Activated T-cell treated with anti-CD3 and anti-CD28 coated beads, Interleukin-2, amount 50 U/mL, for 24 hours (primary cell): ENCODE data around the gene PGM2.

Source experiments
- DNase-seq: peaks from one replicate; pipeline ENCODE4 v3.0.0-alpha.2; 2020
- H3K27ac Mint-ChIP-seq: 2 replicates; pipeline ENCODE4 v1.8.0; 2020; ENCODE audit warnings: mild to moderate bottlenecking, mixed read lengths
- H3K27me3 Mint-ChIP-seq: 2 replicates; pipeline ENCODE4 v1.8.0; 2020; ENCODE audit warnings: mixed read lengths
- H3K36me3 Mint-ChIP-seq: 2 replicates; pipeline ENCODE4 v1.8.0; 2020; ENCODE audit warnings: low read depth, mixed read lengths
- H3K4me1 Mint-ChIP-seq: 2 replicates; pipeline ENCODE4 v1.8.0; 2020; ENCODE audit warnings: low read depth, mixed read lengths
- H3K4me3 Mint-ChIP-seq: 2 replicates; pipeline ENCODE4 v1.8.0; 2020; ENCODE audit warnings: mild to moderate bottlenecking, moderate library complexity, mixed read lengths
- H3K9me3 Mint-ChIP-seq: 2 replicates; pipeline ENCODE4 v1.8.0; 2020; ENCODE audit warnings: mixed read lengths

Gene PGM2

DNA sequence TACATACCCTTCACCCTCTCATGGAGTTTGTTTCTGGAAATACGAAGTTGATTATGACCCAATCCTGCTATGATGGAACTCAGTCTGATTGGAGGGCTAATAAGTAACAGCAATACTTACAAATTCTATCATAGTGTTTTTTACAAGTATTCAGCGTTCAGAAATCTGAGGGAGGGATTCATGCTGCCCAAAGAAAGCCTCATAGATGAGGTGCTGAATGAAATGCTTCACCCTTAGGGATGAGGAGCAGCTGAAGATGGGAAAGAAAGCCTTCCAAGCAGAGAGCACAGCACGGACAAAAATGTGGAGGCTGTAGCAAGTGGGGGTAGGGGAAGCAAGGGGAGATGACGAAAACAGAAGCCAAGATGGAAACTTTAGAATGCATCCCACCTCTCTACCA lies 36.5 kb downstream of the PGM2 start:
- H3K27me3 Mint-ChIP-seq: no peaks in the 10 kb centered on the region
- H3K27ac Mint-ChIP-seq: no peak overlapping the region
- peaks cover 84% of the 10 kb centered on the region for H3K36me3 Mint-ChIP-seq
- no peak overlapping the region for H3K4me3 Mint-ChIP-seq
- no peak for DNase-seq
- H3K4me1 Mint-ChIP-seq: no peaks in the 10 kb centered on the region
- H3K9me3 Mint-ChIP-seq: no peaks in the 10 kb centered on the region

DNA sequence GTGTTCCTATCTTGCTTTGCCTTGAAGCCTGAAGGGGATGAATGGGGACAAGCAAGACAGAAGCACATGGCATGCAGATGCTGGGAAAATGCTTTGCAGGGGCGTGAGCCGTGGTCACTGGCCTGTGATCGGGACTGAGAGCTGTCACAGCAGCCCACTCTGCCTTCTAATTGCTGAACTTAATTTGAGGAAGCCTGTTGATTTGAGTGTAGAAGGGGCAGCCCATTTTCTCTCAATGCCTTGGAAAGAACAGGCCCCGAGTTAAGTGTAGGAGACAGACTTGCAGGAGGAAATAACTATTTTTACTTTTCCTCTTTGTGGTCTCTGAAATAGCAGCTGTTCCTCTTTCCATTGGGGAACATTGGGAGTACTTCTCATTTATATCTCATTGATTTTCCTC lies 38.3 kb downstream of the PGM2 start:
- H3K36me3 Mint-ChIP-seq: peaks cover 84% of the 10 kb centered on the region
- DNase-seq: no peak
- no peaks in the 10 kb centered on the region for H3K4me1 Mint-ChIP-seq
- H3K27ac Mint-ChIP-seq: no peak overlapping the region
- H3K4me3 Mint-ChIP-seq: no peak overlapping the region
- H3K9me3 Mint-ChIP-seq: no peaks in the 10 kb centered on the region
- no peaks in the 10 kb centered on the region for H3K27me3 Mint-ChIP-seq

GRCh38 chr4:37865450-37865849 lies 39.0 kb downstream of the PGM2 start:
- Mint-ChIP-seq H3K9me3 (no peaks in the 10 kb centered on the region), H3K27ac (no peak overlapping the region), H3K4me1 (no peaks in the 10 kb centered on the region), H3K27me3 (no peaks in the 10 kb centered on the region), H3K4me3 (no peak overlapping the region), H3K36me3 (peaks cover 85% of the 10 kb centered on the region)
- no peak for DNase-seq

- DNase-seq: no peak
- Mint-ChIP-seq H3K36me3 (peaks cover 81% of the 10 kb centered on the region), H3K4me3 (no peak overlapping the region), H3K4me1 (peaks cover 7% of the 10 kb centered on the region), H3K9me3 (no peaks in the 10 kb centered on the region), H3K27me3 (no peaks in the 10 kb centered on the region), H3K27ac (no peak overlapping the region)
Measured at GRCh38 chr4:37867102-37867501, 40.6 kb downstream of the PGM2 start.

DNA sequence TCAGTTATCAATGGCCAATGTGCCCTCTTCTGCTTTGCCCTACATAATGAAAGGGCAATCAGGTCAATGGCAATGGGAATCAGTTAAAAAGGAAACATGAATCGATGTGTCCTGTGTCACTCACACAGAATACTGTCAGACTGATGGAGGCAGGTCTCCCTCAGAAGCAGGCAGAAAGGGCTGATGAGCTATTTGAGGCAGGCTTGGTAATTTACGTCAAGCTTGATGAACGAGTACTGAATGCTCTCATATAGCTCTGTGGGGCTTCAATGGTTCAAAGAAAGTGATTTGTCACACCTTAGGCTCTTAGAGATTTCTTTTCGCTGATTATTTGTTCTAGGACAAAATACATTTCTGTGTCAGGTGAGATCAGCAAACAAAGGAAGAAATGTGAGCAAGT lies 41.8 kb downstream of the PGM2 start:
- H3K27me3 Mint-ChIP-seq: no peaks in the 10 kb centered on the region
- peaks cover 17% of the 10 kb centered on the region for H3K4me1 Mint-ChIP-seq
- no peak overlapping the region for H3K27ac Mint-ChIP-seq
- H3K9me3 Mint-ChIP-seq: no peaks in the 10 kb centered on the region
- no peak overlapping the region for H3K4me3 Mint-ChIP-seq
- no peak for DNase-seq
- peaks cover 73% of the 10 kb centered on the region for H3K36me3 Mint-ChIP-seq

GRCh38 chr4:37872310-37872988 lies 46.0 kb downstream of the PGM2 start:
- DNase-seq: no peak

GRCh38 chr4:37873386-37873785 lies 46.9 kb downstream of the PGM2 start:
- Mint-ChIP-seq H3K9me3 (no peaks in the 10 kb centered on the region), H3K36me3 (peaks cover 34% of the 10 kb centered on the region), H3K27me3 (no peaks in the 10 kb centered on the region), H3K4me3 (no peak overlapping the region), H3K4me1 (peaks cover 23% of the 10 kb centered on the region), H3K27ac (no peak overlapping the region)
- no peak for DNase-seq

More at GRCh38 chr4:37872310-37872988, 46.0 kb downstream of the PGM2 start:
- Mint-ChIP-seq H3K27ac (no peak overlapping the region), H3K36me3 (peaks cover 43% of the 10 kb centered on the region), H3K4me1 (peaks cover 23% of the 10 kb centered on the region), H3K27me3 (no peaks in the 10 kb centered on the region), H3K9me3 (no peaks in the 10 kb centered on the region), H3K4me3 (no peak overlapping the region)

- no peak overlapping the region for H3K4me3 Mint-ChIP-seq
- peaks cover 21% of the 10 kb centered on the region for H3K4me1 Mint-ChIP-seq
- no peaks in the 10 kb centered on the region for H3K9me3 Mint-ChIP-seq
- DNase-seq: no peak
- no peaks in the 10 kb centered on the region for H3K27me3 Mint-ChIP-seq
- peaks cover 9% of the 10 kb centered on the region for H3K36me3 Mint-ChIP-seq
- H3K27ac Mint-ChIP-seq: no peak overlapping the region
Measured at GRCh38 chr4:37876156-37876555, 49.7 kb downstream of the PGM2 start.

DNA sequence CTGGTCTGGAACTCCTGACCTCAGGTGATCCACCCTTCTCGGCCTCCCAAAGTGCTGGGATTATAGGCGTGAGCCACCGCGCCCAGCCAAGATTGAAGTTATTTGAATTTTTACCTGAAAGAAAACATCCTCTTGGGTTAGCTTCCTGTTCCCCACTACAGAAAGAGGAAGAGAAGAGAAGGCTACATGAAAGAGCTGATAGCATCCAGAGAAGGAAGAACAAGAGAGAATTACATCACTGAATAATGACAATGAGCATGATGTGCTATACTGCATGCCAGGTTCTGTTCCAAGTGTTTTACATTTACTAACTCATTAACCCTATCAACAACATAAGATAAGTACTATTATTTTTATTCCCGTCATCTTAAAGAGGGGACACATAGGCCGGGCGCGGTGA lies 52.9 kb downstream of the PGM2 start:
- no peak overlapping the region for H3K4me3 Mint-ChIP-seq
- H3K27me3 Mint-ChIP-seq: peaks cover 2% of the 10 kb centered on the region
- H3K4me1 Mint-ChIP-seq: no peaks in the 10 kb centered on the region
- no peak for DNase-seq
- H3K27ac Mint-ChIP-seq: no peak overlapping the region
- no peaks in the 10 kb centered on the region for H3K9me3 Mint-ChIP-seq
- H3K36me3 Mint-ChIP-seq: peaks cover 2% of the 10 kb centered on the region

GRCh38 chr4:37881811-37882210 lies 55.3 kb downstream of the PGM2 start:
- peaks cover 2% of the 10 kb centered on the region for H3K27me3 Mint-ChIP-seq
- H3K27ac Mint-ChIP-seq: no peak overlapping the region
- no peaks in the 10 kb centered on the region for H3K36me3 Mint-ChIP-seq
- H3K4me1 Mint-ChIP-seq: peaks cover 6% of the 10 kb centered on the region
- H3K4me3 Mint-ChIP-seq: no peak overlapping the region
- no peaks in the 10 kb centered on the region for H3K9me3 Mint-ChIP-seq
- no peak for DNase-seq

- peaks cover 6% of the 10 kb centered on the region for H3K4me1 Mint-ChIP-seq
- no peak overlapping the region for H3K4me3 Mint-ChIP-seq
- DNase-seq: no peak
- no peaks in the 10 kb centered on the region for H3K9me3 Mint-ChIP-seq
- no peaks in the 10 kb centered on the region for H3K36me3 Mint-ChIP-seq
- no peak overlapping the region for H3K27ac Mint-ChIP-seq
- peaks cover 2% of the 10 kb centered on the region for H3K27me3 Mint-ChIP-seq
Measured at GRCh38 chr4:37882665-37883296, 56.3 kb downstream of the PGM2 start.

- Mint-ChIP-seq H3K27me3 (peaks cover 11% of the 10 kb centered on the region), H3K4me3 (no peak overlapping the region), H3K36me3 (no peaks in the 10 kb centered on the region)
Measured at GRCh38 chr4:37884855-37885487, 58.5 kb downstream of the PGM2 start.

GRCh38 chr4:37885496-37885895 lies 59.0 kb downstream of the PGM2 start:
- no peak for DNase-seq
- Mint-ChIP-seq H3K9me3 (no peaks in the 10 kb centered on the region), H3K36me3 (no peaks in the 10 kb centered on the region), H3K27ac (no peak overlapping the region), H3K4me3 (no peak overlapping the region), H3K27me3 (peaks cover 13% of the 10 kb centered on the region), H3K4me1 (peaks cover 20% of the 10 kb centered on the region)

More at GRCh38 chr4:37884855-37885487, 58.5 kb downstream of the PGM2 start:
- H3K27ac Mint-ChIP-seq: no peak overlapping the region
- H3K9me3 Mint-ChIP-seq: no peaks in the 10 kb centered on the region
- DNase-seq: no peak
- peaks cover 17% of the 10 kb centered on the region for H3K4me1 Mint-ChIP-seq

DNA sequence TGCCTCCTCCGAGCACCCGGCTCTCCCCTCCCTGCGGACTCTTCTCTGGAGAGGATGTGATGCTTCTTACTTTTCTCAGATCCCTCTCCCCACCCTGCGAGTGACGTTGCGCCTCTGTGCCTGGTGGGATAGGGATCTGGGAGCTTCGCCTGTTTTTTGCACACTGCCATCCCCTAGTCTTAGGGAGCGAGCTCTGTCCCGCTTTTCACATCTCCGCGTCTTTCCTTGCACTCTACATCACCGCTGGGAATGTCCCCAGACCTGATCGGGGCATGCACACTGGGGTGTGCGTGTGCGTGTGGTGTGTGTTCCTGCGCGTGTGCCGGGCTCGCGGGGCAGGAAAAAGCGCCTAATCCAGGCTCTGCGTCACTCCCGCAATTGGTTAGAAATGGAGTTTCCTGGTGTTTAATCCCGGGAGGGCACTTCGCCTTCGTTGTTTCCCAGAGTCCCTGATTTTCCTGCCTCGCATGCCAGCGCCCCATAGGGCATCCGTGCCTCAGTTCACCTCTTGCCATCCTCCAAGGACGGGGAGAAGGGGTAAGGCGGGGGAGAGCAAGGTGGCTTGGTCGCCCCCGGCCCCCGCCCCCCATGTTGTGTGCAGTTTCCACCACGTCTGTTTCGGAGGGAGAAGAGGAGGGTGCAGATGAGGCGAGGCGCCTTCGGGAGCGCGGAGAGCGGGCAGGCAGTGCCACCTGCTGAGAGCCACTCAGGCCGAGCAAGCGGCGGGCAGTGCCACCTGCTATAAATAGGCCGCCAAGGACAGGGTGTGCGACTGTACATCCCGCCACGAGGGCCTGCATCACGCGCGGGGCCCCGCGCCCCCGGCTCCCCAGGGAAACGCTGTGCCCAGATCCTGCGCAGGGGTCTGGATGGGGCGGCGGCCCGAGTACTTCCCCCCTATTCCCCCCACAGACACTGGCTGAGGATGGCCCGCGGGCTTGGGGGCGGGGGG lies 63.6 kb downstream of the PGM2 start:
- no peak for DNase-seq
- Mint-ChIP-seq H3K27me3 (peaks cover 11% of the 10 kb centered on the region), H3K4me3 (peak overlapping the region; percentile 67), H3K27ac (peak overlapping the region; percentile 44), H3K4me1 (peaks cover 47% of the 10 kb centered on the region), H3K9me3 (no peaks in the 10 kb centered on the region), H3K36me3 (peaks cover 6% of the 10 kb centered on the region)
